ENCODE results near the gene PHKG2. TPM values are rescaled to one million over a fixed set of nuclear protein-coding genes. Genes with fewer than 3 reads are reported as not detected.
"Not testable (repeated sequence)": the region's sequence is repeated elsewhere in the genome, so short reads cannot be mapped to it uniquely, and the experiment has no call there.

The PHKG2 gene, protein sequence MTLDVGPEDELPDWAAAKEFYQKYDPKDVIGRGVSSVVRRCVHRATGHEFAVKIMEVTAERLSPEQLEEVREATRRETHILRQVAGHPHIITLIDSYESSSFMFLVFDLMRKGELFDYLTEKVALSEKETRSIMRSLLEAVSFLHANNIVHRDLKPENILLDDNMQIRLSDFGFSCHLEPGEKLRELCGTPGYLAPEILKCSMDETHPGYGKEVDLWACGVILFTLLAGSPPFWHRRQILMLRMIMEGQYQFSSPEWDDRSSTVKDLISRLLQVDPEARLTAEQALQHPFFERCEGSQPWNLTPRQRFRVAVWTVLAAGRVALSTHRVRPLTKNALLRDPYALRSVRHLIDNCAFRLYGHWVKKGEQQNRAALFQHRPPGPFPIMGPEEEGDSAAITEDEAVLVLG
- total RNA-seq = 23.6 and 32.3 TPM in 2 replicates

DNA sequence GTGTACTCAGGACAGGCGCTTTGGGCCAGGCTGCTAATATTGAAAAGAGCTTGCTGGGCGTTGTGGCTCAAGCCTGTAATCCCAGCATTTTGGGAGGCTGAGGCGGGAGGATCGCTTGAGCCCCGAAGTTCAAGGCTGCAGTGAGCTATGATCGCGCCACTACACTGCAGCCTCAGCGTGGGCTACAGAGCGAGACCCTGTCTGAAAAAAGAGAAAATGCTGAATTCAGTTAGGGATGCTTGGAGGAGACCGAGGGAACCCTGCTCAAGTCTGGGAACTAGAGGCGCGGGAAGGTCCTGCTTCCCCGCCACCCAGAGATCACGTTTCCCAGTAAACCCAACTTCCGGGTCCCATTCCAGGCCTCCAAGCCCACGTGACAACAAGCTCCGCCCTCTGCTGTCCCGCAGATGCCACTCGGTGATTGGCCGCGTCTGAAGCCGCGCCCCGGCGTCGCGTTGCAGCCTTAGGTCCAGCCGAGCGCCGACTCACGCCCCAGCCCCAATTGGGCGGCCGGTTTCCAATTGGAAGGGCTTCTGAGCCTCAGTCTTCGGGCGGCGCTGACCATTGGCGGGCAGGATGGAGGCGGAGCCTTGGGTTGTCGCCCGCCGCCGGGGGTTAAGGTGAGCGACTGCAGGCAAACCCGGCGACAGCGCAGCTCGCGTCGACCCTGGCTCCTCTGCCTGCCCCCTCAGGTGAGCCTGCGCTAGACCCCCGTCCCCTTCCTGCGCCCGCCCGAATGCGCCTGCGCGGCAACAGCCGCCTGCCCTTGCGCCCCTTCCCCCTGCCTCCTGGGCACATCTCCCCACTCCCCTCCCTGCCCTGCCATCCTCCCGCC is at the start of gene PHKG2:
Gene PHKG2 (plus strand): TSS at position 627 of the 835 bp plus-strand sequence. CDS start 396 bp downstream, outside the sequence.
- peak; percentile 95 for DNase-seq (ENCODE audit: low read depth)
- TF ChIP-seq, protein P1, sequence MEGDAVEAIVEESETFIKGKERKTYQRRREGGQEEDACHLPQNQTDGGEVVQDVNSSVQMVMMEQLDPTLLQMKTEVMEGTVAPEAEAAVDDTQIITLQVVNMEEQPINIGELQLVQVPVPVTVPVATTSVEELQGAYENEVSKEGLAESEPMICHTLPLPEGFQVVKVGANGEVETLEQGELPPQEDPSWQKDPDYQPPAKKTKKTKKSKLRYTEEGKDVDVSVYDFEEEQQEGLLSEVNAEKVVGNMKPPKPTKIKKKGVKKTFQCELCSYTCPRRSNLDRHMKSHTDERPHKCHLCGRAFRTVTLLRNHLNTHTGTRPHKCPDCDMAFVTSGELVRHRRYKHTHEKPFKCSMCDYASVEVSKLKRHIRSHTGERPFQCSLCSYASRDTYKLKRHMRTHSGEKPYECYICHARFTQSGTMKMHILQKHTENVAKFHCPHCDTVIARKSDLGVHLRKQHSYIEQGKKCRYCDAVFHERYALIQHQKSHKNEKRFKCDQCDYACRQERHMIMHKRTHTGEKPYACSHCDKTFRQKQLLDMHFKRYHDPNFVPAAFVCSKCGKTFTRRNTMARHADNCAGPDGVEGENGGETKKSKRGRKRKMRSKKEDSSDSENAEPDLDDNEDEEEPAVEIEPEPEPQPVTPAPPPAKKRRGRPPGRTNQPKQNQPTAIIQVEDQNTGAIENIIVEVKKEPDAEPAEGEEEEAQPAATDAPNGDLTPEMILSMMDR (IDR thresholded peaks at IDR 0.05; ENCODE audit: insufficient read depth, low read length, poor library complexity, severe bottlenecking) = no peak
- Histone ChIP-seq H3K36me3 (ENCODE audit: control insufficient read depth, insufficient read depth, low read length) (no peaks in the 10 kb centered on the region), H3K27me3 (ENCODE audit: control insufficient read depth, insufficient read depth, low read length) (no peaks in the 10 kb centered on the region), H3K4me3 (ENCODE audit: low read depth, low read length) (peak within 1 kb of the TSS; percentile 80)

DNA sequence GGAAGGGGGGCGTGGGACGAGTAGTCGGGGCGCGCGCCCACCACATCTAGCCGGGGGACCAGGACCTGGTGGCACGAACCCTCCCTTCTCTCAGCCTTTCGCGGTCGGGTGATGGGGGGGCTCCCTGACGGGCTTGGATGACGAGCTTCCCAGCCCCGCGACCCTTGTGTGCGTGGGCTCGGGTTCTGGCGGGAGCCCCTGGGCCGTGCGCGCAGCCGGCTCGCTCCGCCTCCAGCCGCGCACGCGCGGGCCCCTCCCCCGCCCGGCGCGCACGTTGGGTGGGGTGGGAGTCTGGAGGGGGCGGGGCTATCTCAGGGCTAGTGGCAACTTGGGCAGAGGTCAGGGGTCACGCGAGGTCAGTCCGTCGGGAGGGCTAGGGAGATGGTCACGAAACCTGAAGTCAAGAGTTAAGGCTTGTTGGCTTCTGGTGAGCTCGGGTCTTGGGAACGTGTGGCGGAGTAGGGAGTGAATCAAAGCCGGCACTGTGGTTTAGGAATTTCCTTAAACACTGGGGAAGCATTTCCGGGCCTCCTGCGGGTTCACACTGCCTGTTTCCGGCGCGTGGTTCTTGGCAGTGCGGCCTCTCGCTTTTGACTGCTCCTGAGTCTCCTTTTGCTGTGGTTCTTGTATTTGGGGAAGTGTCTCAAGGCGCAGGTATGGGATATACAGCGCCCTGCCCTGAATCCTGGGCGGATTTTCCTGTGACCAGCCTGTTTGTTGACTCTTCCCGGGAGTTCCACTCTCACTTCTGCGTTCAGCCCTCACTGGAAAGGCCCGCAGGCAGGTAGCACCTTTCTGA is 49.2 kb upstream of the PHKG2 start, which contains the start of gene SRCAP:
Gene SRCAP (plus strand): TSS at position 356 of the 799 bp plus-strand sequence. CDS start 1,654 bp downstream, outside the sequence.
- Histone ChIP-seq H3K27me3 (ENCODE audit: control insufficient read depth, insufficient read depth, low read length) (no peaks in the 10 kb centered on the region), H3K4me3 (ENCODE audit: low read depth, low read length) (peak within 1 kb of the TSS; percentile 99), H3K36me3 (ENCODE audit: control insufficient read depth, insufficient read depth, low read length) (peaks cover 3% of the 10 kb centered on the region)
- TF ChIP-seq, protein P1 (IDR thresholded peaks at IDR 0.05; ENCODE audit: insufficient read depth, low read length, poor library complexity, severe bottlenecking) = no peak
- no peak for DNase-seq (ENCODE audit: low read depth)

DNA sequence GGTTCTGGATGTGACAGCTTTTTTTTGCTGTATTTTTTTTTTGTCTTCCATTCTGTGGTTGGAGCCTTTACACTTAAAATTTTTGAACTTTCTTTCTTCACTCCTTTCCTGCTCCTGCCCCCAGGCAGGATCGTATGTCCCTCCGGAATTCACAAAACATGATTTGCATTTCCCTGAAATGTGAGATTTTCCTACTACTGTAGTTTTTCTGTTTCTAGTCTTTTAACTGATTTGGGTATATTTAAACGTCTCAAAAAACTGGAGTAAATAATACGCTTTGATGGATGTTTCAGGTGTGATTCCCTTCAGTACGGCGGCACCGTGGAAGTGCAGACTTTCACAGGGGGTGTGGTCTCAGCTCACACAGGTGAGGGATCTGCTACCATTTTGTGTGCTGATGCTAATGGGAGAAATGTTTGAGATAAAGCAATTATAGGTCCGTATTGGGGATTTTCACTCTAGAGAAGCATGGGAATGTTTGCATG is 48.6 kb upstream of the PHKG2 start:
- DNase-seq (ENCODE audit: low read depth) = no peak
- Histone ChIP-seq H3K4me3 (ENCODE audit: low read depth, low read length) (peak overlapping the region; percentile 99), H3K27me3 (ENCODE audit: control insufficient read depth, insufficient read depth, low read length) (no peaks in the 10 kb centered on the region), H3K36me3 (ENCODE audit: control insufficient read depth, insufficient read depth, low read length) (peaks cover 6% of the 10 kb centered on the region)
- TF ChIP-seq, protein P1 (IDR thresholded peaks at IDR 0.05; ENCODE audit: insufficient read depth, low read length, poor library complexity, severe bottlenecking) = no peak

DNA sequence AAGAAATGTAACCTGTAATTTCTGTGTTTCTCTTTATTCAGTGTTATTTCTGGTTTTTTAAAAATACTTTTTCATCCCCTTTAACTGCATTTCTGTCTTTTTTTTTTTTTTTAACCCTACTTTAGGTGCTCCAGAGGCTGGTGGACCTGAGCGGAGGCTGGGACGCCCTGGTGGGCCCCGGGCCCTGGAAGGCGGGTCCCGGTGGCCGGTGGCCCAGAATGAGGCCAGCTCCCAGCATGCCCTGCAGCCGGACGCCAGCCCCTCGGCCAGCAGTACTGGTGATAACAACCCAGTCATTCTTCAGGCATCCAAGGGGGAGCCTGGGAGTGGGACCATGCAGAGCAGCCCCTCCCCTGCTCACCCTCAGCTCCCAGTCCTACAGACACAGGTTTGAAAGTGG is 47.7 kb upstream of the PHKG2 start:
- Histone ChIP-seq H3K36me3 (ENCODE audit: control insufficient read depth, insufficient read depth, low read length) (peaks cover 6% of the 10 kb centered on the region), H3K27me3 (ENCODE audit: control insufficient read depth, insufficient read depth, low read length) (no peaks in the 10 kb centered on the region), H3K4me3 (ENCODE audit: low read depth, low read length) (no peak overlapping the region)
- DNase-seq (ENCODE audit: low read depth) = no peak
- TF ChIP-seq, protein P1 (IDR thresholded peaks at IDR 0.05; ENCODE audit: insufficient read depth, low read length, poor library complexity, severe bottlenecking) = no peak

DNA sequence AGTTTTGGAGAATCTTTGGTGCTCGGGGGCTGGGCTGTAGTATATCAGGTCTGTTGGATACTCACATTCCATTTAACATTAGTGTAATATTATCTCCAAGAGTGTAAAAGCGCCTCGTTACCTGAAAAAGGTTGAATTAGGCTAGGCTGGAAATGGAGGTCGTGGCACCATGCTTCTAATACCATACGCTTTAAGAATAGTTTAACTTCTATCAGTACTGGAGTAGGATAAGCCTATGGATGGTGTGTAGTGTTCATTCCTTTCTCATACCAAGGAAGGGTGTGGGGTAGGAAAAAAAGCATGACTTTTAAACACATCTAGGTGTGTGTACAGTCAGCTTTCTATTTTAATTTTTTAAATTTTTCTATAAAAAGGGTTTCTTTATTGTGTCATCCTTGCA is 47.3 kb upstream of the PHKG2 start:
- Histone ChIP-seq H3K27me3 (ENCODE audit: control insufficient read depth, insufficient read depth, low read length) (no peaks in the 10 kb centered on the region), H3K4me3 (ENCODE audit: low read depth, low read length) (no peak overlapping the region), H3K36me3 (ENCODE audit: control insufficient read depth, insufficient read depth, low read length) (peaks cover 6% of the 10 kb centered on the region)
- TF ChIP-seq, protein P1 (IDR thresholded peaks at IDR 0.05; ENCODE audit: insufficient read depth, low read length, poor library complexity, severe bottlenecking) = no peak
- no peak for DNase-seq (ENCODE audit: low read depth)

DNA sequence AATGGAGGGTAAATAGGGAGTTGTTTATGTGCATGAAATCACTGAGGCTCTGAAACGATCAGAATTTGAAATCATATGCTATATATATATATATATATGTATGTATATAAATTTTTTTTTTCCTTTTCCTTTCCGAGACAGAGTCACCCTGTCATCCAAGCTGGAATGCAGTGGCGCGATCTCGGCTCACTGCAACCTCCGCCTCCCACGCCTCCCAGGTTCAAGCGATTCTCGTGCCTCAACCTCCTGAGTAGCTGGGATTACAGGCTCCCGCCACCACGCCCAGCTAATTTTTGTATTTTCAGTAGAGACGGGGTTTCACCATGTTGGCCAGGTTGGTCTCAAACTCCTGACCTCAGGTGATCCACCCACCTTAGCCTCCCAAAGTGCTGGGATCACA is 45.2 kb upstream of the PHKG2 start:
- not testable (repeated sequence) for H3K36me3 ChIP-seq (ENCODE audit: control insufficient read depth, insufficient read depth, low read length); DNase-seq (ENCODE audit: low read depth); H3K27me3 ChIP-seq (ENCODE audit: control insufficient read depth, insufficient read depth, low read length); H3K4me3 ChIP-seq (ENCODE audit: low read depth, low read length)
